HG03354 (cell line): Measurements from ENCODE around the gene GPD1.

Experiments
- ATAC-seq: cut with Tn5 transposase; IDR thresholded peaks from one replicate; pipeline ENCODE4 v1.9.1; 2021; ENCODE audit warnings: mild to moderate bottlenecking; ENCODE audit not compliant: unreplicated experiment, poor library complexity, severe bottlenecking

Gene GPD1

DNA sequence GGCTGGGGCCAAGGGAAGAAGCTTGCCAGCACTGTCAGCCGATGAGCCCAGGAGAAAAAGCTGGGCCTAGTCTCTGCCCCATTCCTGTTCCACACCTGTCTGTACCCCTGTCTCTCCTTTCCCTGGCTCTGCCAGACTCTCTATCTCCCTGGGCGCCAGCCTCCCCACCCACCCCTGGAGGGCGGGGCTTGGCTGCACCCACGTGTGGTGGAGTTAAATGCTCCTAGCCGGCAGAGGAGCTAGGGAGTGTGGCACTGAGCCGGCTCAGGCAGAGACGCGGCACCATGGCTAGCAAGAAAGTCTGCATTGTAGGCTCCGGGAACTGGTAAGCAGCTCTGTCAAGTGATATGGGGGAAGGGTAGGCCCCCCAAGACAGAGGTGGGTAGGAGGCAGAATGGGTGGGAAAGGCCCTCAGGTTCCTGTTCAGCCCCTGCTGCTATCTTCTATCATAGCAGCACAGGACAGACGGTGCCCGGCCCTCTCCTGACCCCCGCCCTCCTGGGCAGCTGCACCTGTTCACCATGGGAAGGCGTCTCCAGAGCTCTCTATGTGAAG, at the start of gene GPD1:
Gene GPD1 (plus strand): TSS at position 242 of the 555 bp plus-strand sequence. CDS start 43 bp downstream, at position 285.
- ATAC-seq = no peak

DNA sequence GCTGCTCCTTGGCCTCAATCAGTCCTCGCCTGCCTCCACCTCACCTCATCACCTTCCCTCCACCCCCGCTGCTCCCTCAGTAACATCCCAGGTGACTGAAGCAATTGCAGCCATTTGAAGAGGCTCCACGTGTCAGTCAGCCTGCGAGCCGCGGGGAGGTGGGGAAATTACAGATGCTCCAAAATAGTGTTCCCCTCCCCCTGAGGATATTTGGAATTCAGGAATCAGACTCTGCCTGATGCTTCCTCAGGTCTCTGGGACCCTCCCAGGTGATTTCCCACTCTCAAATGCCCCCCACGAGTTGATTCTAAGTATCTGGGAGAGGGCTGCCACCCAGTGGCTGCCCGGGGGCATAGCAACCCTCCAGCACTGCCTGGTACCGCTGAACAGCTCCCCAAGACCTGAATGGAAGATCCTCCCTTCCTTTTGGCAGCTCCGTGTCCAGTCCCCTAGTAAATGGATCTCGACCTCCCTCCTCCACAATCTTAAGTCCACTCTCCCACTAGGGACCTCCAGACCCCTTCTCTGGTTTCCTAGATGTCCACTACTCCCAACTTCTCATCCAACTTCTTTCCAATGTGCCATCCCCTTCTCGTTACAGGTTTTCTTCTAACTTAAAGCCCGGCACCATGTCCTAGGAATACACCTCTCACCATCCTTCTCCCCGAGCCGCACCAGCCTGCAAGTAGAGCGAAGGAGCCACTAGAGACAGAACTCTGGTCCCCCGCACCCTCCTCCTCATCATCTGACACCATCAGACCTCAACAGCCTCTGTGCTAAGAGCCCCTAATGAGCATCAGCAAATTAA, 47.8 kb upstream of the GPD1 start:
- ATAC-seq = no peak

DNA sequence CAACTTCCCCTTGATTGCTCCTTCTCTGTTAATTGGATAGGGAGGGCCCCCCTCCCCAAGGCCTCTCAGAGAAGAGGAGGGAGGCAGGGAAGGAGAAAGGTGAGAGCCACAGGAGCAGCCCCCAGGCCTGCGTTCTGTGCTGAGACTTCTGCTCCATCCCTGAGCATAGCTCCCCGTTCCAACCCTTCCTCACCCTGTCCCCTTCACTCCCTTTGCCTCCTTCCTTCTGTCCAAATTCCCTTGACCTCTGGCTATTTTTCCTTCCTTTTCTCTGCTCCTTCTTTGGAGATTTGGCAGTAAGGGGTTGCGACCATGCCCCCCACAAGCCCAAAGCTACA, 47.2 kb upstream of the GPD1 start:
- no peak for ATAC-seq

DNA sequence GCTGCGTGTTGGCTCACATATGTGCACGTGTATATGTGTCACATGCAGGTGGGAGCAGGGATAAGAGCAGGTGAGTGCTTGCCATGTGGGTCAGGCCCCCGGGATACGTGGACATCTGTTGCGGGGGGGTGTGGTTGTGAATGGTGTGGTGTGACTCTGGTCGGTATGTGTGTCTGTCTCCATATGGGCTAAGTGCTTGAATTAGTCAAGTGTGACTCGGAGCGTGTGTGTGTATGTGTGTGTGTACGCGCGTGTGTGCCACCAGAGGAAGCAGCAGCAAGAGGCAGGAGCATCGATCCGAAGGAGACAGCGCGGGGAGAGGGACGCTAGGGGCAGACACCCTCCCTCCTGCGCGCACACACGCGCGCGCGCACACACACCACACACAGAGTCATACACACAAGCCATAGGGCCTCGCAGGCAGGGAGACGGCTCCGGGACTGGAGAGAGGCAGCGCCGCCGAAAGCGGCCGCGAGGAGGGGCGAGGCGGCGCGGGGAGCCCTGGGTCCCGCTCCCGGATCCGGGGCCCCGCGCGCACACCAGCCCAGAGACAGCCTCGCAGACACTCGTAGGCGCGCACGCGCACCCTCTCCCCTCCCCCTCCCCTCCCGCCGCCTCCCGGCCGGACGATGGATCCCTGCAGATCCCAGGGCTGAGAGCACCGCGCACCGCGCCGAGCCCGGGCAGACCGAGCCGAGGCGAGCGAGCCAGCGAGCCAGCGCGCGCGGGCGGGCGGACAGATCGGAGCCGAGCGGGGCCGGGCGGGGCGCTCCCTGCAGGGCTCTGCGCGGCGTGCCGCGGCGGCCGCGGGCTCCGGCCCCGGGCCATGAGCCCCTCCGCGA, 46.6 kb upstream of the GPD1 start, which contains the start of gene ASIC1:
Gene ASIC1 (plus strand): TSS at position 597 of the 842 bp plus-strand sequence. CDS start 1,171 bp downstream, outside the sequence.
- ATAC-seq = no peak

DNA sequence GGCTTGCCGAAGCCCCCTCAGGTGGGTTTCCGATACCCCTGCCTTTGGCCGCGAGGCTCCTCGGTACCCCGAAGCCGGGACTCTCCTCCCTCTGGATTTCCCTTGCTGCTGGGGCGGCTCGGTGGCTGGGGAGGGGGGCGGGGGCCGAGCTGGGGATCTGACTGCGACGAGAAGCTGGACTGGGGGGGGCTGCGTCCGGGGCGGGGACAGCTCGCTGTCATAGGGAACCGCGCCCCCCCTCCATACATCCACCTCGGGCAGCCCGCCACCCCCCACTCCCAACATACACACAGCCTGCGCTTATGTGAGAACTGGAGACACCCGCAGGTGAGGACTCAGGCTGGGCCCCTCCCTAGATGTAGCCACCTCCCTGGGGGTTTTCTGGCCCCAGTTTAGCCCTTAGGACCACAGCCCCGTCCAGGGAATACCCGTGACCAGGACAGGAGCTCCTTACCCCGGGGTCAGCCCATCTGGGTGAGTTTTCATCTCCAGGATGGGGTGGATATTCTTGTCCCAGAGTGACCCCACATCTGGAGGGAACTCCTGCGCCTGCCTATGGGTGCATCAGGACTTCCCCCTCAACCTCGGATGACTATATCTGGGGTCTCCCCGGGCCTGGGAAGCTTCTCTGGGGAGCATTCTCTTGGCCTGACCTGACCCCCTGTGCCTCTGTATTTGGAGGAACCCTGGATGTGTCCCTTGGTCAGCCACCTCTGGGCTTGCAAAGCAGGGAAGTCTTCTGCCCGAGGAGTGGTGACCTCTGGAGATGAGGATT, 45.7 kb upstream of the GPD1 start:
- ATAC-seq = no peak

DNA sequence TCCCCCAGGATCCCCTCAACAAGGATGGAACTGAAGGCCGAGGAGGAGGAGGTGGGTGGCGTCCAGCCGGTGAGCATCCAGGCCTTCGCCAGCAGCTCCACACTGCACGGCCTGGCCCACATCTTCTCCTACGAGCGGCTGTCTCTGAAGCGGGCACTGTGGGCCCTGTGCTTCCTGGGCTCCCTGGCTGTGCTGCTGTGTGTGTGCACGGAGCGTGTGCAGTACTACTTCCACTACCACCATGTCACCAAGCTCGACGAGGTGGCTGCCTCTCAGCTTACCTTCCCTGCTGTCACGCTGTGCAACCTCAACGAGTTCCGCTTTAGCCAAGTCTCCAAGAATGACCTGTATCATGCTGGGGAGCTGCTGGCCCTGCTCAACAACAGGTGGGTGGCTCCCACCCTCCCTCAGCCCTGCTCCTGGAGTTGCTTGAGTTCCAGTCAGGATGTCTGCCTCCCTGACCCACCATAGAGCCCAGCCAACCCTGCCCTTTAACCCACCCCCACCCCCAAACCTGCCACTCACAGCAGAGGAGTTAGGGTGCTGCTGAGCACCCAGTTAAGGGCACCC, 45.0 kb upstream of the GPD1 start:
- ATAC-seq = no peak

DNA sequence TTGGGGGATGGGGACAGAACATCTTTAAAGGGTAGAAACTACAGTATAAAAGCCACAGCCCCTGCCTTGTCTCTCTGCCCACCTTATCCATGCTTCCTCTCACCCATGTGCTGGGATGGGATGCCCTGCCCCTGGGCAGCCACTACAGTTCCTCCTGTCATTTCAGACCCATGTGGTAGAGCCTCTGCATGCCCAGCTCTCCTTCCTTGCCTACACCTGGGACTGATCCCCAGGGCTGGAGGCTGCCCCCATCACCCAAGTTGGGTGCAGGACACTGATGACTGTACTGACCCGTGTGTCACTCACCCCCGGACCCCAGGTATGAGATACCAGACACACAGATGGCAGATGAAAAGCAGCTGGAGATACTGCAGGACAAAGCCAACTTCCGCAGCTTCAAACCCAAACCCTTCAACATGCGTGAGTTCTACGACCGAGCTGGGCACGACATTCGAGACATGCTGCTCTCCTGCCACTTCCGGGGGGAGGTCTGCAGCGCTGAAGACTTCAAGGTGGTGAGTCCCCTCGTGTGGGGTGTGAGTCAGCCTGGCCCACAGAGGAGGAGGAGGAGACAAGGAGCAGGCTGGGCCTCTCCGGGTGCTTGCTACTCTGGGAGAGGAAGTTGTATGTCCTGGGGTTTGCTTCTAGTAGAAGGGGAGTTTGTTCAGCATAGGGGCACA, 44.2 kb upstream of the GPD1 start:
- no peak for ATAC-seq

DNA sequence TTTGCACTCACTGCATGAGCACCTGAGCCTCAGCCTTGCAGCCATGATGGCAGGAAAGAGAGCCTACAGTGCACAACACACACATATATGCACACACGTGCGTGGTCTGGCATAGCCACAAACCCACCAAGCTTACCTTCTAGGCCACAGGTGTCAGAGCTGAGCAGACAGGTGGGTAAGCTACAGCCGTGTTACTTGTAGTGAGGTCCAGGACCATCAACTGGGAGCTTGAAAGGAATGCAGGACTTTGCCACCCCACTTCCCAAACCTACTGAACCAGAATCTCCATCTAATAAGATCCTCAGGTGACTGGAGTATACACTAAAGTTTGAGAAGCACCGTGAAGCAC, 43.7 kb upstream of the GPD1 start:
- no peak for ATAC-seq

DNA sequence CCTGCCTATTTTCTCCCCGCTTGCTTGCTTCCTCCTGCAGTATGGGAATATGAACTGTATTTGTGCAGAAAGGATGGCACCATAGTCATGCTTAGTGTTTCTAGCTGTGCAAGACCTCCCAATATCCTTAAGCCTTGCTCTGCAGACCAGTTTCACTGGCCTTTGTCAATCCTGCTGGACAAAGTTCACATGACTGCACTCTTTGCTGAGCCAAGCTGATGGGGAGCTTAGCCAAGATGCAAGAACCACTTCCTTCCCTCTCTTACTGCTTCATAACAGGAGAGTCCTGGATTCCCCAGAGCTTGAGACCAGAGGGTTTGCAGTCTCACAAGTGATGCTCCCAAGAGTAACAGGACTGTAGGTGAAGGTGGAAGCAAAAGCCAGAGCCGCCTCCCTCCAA, 42.6 kb upstream of the GPD1 start:
- no peak for ATAC-seq

DNA sequence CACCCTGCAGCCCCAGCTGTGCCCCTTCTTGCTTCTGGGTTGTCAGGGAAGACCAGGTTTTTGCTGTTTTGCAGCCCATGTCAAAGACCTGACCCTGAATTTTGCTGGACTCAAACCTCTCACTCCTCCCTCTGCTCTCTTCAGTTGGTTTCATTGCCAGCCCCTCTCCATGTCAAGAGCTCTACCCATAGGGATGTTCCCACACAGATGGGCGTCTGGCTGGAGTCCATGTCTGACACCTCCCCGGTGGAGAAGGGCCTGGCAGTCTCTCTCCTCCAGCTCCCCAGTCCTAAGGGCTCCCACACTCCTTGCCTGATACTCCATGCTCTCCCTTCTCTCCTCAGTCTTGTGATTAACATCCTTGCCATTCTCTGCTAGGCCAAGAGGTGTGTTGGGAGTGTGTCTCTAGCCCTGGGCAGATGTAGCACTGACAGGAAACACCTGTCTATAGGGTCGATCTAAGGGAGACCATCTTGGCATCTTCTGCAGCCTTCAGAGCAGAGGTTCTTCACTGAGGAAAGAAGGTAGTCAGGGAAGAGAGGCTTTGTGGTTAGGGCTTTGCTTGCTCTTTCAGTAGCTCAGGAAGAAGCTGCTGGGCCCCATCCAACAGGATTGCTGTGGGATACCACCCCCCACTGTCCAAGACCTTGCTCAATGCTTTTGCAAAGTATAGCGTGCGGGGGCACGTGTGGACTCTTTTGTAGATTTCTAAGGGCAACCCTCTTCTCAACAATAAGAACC, 41.7 kb upstream of the GPD1 start:
- no peak for ATAC-seq

DNA sequence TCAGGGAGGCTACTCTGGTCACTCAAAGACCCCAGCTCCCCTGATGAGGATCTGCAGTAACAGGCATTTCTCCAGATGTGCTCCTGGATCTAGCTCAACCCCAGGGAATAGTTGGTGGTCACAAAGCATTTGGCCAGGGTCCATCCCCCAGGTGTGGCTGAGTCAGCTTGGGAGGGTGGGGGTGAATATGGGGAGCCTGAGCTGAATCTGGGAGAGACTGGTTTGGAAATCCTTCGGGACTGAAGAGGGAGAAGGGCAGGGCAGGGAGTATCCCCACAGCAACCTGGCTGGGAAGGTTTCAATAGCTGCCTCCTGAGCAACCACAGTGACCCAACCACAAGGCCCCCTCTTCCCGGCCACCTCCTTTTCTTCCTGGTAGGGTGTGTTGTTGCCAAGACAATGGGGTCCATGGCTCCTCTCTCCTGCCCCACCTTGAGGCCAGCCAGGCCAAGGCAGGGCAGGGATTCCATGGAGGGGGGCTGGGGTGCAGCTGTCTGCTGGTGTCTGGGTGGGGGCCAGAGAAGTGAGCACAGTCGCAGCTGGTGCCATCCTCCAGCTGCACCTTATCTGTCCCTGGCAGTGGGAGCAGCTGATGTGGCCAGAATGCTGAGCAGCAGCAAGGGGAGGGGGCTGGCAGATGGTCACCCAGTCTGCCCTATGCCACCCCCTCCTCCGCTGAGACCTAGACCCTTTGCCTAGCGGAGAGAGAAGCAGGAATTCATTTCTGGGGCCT, 40.9 kb upstream of the GPD1 start:
- ATAC-seq = no peak

DNA sequence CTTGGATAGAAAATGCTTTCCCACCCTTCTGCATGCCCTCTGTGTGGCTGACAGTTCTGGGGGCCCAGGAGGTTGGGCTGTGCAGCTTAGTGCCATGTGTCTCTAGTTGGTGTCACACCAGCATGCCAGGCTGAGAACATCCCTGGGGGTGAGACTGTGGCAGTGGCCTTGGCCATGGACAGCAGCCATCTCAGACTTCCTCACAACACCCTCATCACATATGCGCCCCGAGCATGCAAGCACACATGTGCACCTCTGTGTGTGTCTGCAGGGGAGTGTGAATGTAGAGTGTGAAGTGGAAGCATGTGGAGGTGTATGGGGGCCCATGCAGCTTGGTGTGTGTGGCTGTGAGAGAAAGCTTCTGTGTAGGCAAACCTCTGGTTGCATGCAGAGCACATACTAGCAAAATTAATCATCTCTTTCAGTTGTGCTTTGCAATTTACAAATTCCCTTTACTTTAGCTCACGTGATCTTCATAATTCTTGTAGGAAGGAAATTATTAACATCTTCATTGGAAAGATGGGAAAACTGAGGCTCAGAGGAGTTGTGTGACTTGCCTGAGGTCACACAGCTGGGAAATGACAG, 38.0 kb upstream of the GPD1 start:
- no peak for ATAC-seq

DNA sequence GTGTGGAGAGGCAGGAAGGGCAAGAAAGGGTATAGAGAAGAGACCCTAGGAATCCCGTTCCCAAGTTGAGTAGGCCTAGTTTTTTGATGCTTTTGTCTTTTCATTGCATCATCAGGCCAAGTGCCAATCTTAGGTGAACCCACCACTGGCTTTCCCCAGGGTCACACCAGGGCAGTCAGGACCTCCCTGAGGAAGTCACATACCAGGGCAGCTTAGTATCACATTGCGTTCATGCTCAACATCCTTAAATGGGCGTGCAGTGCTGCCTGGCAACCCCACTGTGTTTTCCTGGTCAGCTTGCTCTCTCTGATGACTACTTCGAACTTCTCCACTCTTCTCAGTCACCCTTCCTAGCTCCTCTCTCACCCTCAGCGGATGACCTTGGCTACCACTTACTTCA, 37.4 kb upstream of the GPD1 start:
- ATAC-seq = no peak

DNA sequence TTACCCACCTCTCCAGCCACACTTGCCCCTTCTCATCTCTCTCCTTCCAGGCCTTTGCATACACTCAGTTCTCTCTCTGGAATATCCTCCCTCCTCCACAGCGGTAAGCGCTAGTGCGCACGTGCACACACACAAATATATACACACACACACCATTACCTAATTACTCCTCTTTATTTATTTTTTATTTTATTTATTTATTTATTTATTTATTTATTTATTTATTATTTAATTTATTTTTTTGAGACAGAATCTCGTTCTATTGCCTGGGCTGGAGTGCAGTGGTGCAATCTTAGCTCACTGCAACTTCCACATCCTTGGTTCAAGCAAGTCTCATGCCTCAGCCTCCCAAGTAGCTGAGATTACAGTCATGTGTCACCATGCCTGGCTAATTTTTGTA, 34.7 kb upstream of the GPD1 start:
- no peak for ATAC-seq

DNA sequence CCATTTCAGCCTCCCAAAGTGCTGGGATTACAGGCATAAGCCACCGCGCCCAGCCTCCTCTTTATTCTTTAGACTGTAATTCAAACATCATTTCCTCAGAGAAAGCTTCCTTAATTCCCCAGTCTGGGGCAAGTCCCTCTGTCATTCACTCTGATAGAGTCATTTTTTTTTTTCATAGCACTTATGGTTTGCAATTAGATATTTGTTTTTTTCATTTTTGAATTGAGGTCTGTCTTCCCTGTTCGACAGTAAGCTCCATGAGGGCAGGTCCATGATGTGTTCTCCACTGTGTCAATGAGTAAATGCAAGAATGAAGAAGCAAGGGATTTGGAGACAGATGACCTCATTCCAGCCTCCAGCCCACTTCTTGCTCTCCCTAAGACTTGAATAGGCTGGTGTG, 34.3 kb upstream of the GPD1 start:
- ATAC-seq = no peak

DNA sequence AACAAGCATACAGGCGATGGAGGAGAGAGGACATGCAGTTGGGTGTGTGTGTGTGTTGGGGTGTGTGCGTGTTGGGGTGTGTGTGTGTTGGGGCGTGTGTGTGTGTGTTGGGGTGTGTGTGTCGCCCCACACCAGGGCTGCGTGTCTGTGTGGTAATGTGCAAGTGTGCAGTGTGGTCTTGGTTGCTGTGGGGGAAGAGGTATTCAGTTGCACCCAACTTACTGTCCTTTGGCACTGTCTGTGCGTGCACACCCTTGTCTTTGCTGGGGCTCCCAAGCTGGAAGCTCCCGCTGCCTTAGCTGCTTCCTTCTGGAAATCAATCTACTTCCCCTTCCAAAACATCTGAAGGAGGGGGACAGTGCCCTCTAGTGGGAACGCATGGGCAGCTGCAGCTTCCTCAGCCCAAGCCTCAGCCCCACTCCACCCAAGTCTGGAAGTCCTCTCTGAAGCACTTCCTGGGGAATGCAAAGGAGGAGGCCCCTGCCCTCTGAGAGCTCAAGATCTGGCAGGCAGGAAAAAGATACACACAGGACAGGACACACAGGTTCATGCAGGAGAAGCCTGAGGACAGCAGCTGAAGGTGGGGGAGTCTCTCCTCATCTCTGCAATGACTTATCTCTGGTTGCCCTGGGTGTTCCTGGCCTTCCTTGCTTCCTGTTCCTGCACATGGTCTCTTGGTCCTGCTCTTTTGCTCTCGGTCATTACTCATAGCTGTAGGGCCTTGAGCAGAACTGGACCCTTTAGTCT, 33.3 kb upstream of the GPD1 start:
- ATAC-seq = no peak
